Spleen (tissue), 7 donors: ENCODE results near the gene TTLL6.

ENCODE experiments used
- CTCF ChIP-seq, 11 experiments: fragments of 200-600 bp in 7 of 11; fragments of 450-650 bp in 4 of 11; sonication (generic) in 4 of 11; IDR thresholded peaks in 8 of 11; conservative IDR thresholded peaks in 3 of 11; 1 replicate in 7 of 11; 2 replicates in 4 of 11; pipeline versions ENCODE4 v1.4.0 to v1.8.0; 2016 to 2021; ENCODE audit warnings: antibody characterized with exemption in 11 of 11, inconsistent platforms in 4 of 11, mild to moderate bottlenecking in 1 of 11
- POLR2A ChIP-seq, 3 donors: fragments of 450-650 bp; IDR thresholded peaks; one replicate each; pipeline ENCODE4 v1.5.1; 2017; ENCODE audit warnings: antibody characterized with exemption in 3 of 3, mild to moderate bottlenecking in 1 of 3
- POLR2AphosphoS5 ChIP-seq, 3 donors: sonication (generic); formaldehyde crosslinking; IDR thresholded peaks; one replicate each; pipeline ENCODE4 v1.5.1; 2017; ENCODE audit warnings: antibody characterized with exemption in 3 of 3
- donor health status: DM: no; HTN: no; CAD: no; lungs with moderate emphysema.
- donor health status: DM: no; HTN: no; CAD: no.
- donor health status: DM: no; HTN: no; CAD: no.

- TF ChIP-seq POLR2AphosphoS5 (IDR thresholded peaks at IDR 0.05) (no peak), CTCF (IDR thresholded peaks at IDR 0.05 in 8 of 11, conservative IDR thresholded peaks at IDR 0.05 in 3 of 11) (no peak), POLR2A (IDR thresholded peaks at IDR 0.05) (no peak)
Observed at GRCh38 chr17:48754500-48755261, 62.3 kb downstream of the TTLL6 start.
